OCI-LY3 (cell line): Measurements from ENCODE around the gene SMYD1.

Source experiments
- H2AFZ ChIP-seq: fragments of 200-600, 300-600 bp; shearing (Covaris generic); 2 replicates; pipeline ENCODE4 v1.6.0; 2014; ENCODE audit warnings: antibody characterized with exemption, low read depth, low read length
- H3K27ac ChIP-seq: fragments of 200-600, 300-600 bp; sonication (generic); 2 replicates; pipeline ENCODE4 v1.5.1; 2014; ENCODE audit warnings: mild to moderate bottlenecking, low read length, moderate library complexity, mixed read lengths
- H3K27me3 ChIP-seq: fragments of 200-600, 300-600 bp; sonication (generic); 2 replicates; pipeline ENCODE4 v1.6.1; 2014; ENCODE audit warnings: low read depth, low read length, mixed read lengths
- H3K36me3 ChIP-seq: fragments of 200-600, 300-600 bp; sonication (generic); replicated peaks from 2 replicates; pipeline ENCODE3; 2014; ENCODE audit warnings: low read depth, low read length, mixed read lengths
- H3K4me1 ChIP-seq: fragments of 300-600, 200-600 bp; sonication (generic); 2 replicates; pipeline ENCODE4 v1.6.1; 2014; ENCODE audit warnings: low read length, mixed read lengths
- H3K4me2 ChIP-seq: fragments of 200-600, 300-600 bp; sonication (generic); 2 replicates; pipeline ENCODE4 v1.6.1; 2014; ENCODE audit warnings: low read length, mixed read lengths
- H3K4me3 ChIP-seq: fragments of 300-600, 200-600 bp; sonication (generic); 2 replicates; pipeline ENCODE4 v1.5.1; 2014; ENCODE audit warnings: antibody characterized with exemption, mild to moderate bottlenecking, low read length, moderate library complexity
- H3K79me2 ChIP-seq: fragments of 300-600, 200-600 bp; shearing (Covaris generic); 2 replicates; pipeline ENCODE4 v1.6.1; 2014; ENCODE audit warnings: mild to moderate bottlenecking, low read length, mixed read lengths
- H3K9ac ChIP-seq: fragments of 300-600, 200-600 bp; shearing (Covaris generic); 2 replicates; pipeline ENCODE4 v1.6.0; 2014; ENCODE audit warnings: mild to moderate bottlenecking, low read length, moderate library complexity
- H3K9me3 ChIP-seq: fragments of 200-600, 300-600 bp; shearing (Covaris generic); 2 replicates; pipeline ENCODE4 v1.6.1; 2014; ENCODE audit warnings: low read length, mixed read lengths; ENCODE audit not compliant: insufficient read depth
- H4K20me1 ChIP-seq: fragments of 200-600, 300-600 bp; sonication (generic); 2 replicates; pipeline ENCODE4 v1.6.1; 2016; ENCODE audit warnings: low read length, mixed read lengths; ENCODE audit not compliant: insufficient read depth
- CTCF ChIP-seq: fragments of 200-600, 300-600 bp; sonication (generic); IDR thresholded peaks from 2 replicates; pipeline ENCODE4 v1.5.1; 2014; ENCODE audit warnings: antibody characterized with exemption, low read length, low read depth
- EZH2phosphoT487 ChIP-seq: fragments of 200-600 bp; shearing (Covaris generic); IDR thresholded peaks from 2 replicates; pipeline ENCODE4 v1.6.1; 2018; ENCODE audit warnings: antibody characterized with exemption, mixed run types, low read depth

The SMYD1 gene

GRCh38 chr2:88126772-88127637 lies 59.4 kb downstream of the SMYD1 start:
- H3K36me3 ChIP-seq = no peaks in the 10 kb centered on the region
- no peak overlapping the region for H3K27ac ChIP-seq
- TF ChIP-seq EZH2phosphoT487 (no peak), CTCF (no peak)
- no peaks in the 10 kb centered on the region for H3K79me2 ChIP-seq
- no peaks in the 10 kb centered on the region for H3K4me1 ChIP-seq
- peaks cover 16% of the 10 kb centered on the region for H3K27me3 ChIP-seq
- no peak overlapping the region for H3K9ac ChIP-seq
- no peak overlapping the region for H2AFZ ChIP-seq
- no peak overlapping the region for H3K4me2 ChIP-seq
- no peaks in the 10 kb centered on the region for H3K9me3 ChIP-seq
- H4K20me1 ChIP-seq = no peaks in the 10 kb centered on the region
- H3K4me3 ChIP-seq = no peak overlapping the region

GRCh38 chr2:88127638-88127887 lies 59.9 kb downstream of the SMYD1 start:
- Histone ChIP-seq H3K27me3 (peaks cover 16% of the 10 kb centered on the region), H3K9ac (no peak overlapping the region), H3K27ac (no peak overlapping the region), H3K79me2 (no peaks in the 10 kb centered on the region), H3K4me1 (no peaks in the 10 kb centered on the region), H3K4me3 (no peak overlapping the region), H3K4me2 (no peak overlapping the region), H3K9me3 (no peaks in the 10 kb centered on the region), H2AFZ (no peak overlapping the region), H4K20me1 (no peaks in the 10 kb centered on the region), H3K36me3 (no peaks in the 10 kb centered on the region)
- no peak for TF ChIP-seq EZH2phosphoT487
- no peak for TF ChIP-seq CTCF

GRCh38 chr2:88127888-88128653 lies 60.4 kb downstream of the SMYD1 start, which contains the start of gene FABP1:
FABP1 (minus strand) TSS chr2:88128062; CDS start chr2:88128017, 45 bp downstream.
- Histone ChIP-seq H3K79me2 (no peaks in the 10 kb centered on the region), H3K36me3 (no peaks in the 10 kb centered on the region), H3K4me3 (no peak within 1 kb of the TSS), H3K4me1 (no peaks in the 10 kb centered on the region), H4K20me1 (no peaks in the 10 kb centered on the region), H3K9me3 (no peaks in the 10 kb centered on the region), H2AFZ (no peak within 1 kb of the TSS), H3K9ac (no peak within 1 kb of the TSS), H3K27me3 (peaks cover 15% of the 10 kb centered on the region), H3K27ac (no peak within 1 kb of the TSS), H3K4me2 (no peak within 1 kb of the TSS)
- TF ChIP-seq CTCF = no peak
- no peak for TF ChIP-seq EZH2phosphoT487

- H3K27me3 ChIP-seq = peaks cover 8% of the 10 kb centered on the region; the same call in 1 of the 2 replicates
Measured at GRCh38 chr2:88128654-88129312, 61.2 kb downstream of the SMYD1 start.

More at GRCh38 chr2:88128654-88129312, 61.2 kb downstream of the SMYD1 start:
- no peak overlapping the region for H2AFZ ChIP-seq
- no peaks in the 10 kb centered on the region for H3K36me3 ChIP-seq
- H3K4me1 ChIP-seq = no peaks in the 10 kb centered on the region
- no peak overlapping the region for H3K27ac ChIP-seq
- H4K20me1 ChIP-seq = no peaks in the 10 kb centered on the region
- no peaks in the 10 kb centered on the region for H3K79me2 ChIP-seq
- H3K9me3 ChIP-seq = no peaks in the 10 kb centered on the region
- H3K9ac ChIP-seq = no peak overlapping the region
- no peak overlapping the region for H3K4me3 ChIP-seq
- TF ChIP-seq CTCF (no peak), EZH2phosphoT487 (no peak)
- no peak overlapping the region for H3K4me2 ChIP-seq
